ENCODE measurements around the gene PRR35. TPM values are rescaled to one million over a fixed set of nuclear protein-coding genes. Genes with fewer than 3 reads are reported as not detected.

The PRR35 gene
- total and polyA plus RNA-seq, 7 donors = not detected

DNA sequence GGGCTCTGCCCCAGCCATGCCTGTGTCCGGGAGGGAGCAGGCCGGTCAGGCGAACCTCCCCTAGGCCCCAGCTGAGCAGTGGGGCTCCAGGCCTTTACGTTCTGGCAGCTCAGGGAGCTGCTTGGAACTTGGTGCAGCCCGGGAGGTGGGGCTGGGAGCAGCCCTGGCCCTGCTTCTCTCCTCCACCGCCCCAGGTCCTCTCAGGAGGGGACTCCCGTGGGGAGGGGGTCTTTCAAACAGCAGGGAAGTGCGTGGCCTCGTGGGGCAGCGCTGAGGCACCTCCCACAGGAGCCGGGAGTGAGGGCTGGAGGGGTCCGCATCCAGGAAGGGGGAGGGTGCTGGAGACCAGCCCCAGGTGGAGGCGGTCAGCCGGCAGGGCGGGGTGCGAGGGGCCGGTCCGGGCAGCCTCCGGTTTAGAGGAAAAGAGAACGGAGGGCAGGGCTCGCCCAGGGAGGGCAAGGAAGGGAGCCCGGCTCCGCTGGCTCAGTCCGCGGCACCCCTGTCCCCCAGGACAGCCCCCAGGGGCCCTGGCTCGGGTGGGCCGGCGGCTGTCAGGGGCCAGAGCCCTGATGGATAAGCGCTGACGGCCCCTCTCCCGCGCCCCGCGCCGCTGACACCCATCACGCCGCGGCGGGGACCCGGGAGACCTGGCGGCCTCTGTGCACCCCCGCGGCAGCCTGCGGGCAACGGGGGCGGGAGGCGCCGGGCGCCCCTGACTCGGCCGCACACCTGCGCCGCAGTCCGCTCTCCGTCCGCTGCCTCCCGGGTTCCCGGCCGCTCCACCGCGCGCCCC is 587 bp upstream of the PRR35 start:
- no peak for DNase-seq
- peaks cover 0 to 14% (median 7%) of the 10 kb centered on the region in 4 donors for H3K4me1 ChIP-seq
- 5 to 15% methylated on average over 62 of the region's 62 CpGs for WGBS, 2 donors
- no peaks in the 10 kb centered on the region for H3K9me3 ChIP-seq
- no peak overlapping the region for H3K27ac ChIP-seq
- no peaks in the 10 kb centered on the region for H3K36me3 ChIP-seq
- H3K27me3 ChIP-seq = peaks cover 24 to 55% (median 42%) of the 10 kb centered on the region in 3 donors
- TF ChIP-seq POLR2AphosphoS5 (IDR thresholded peaks at IDR 0.05) = no peak
- no peak for TF ChIP-seq POLR2A (IDR thresholded peaks at IDR 0.05)
- no peak for TF ChIP-seq EP300 (IDR thresholded peaks at IDR 0.05)
- TF ChIP-seq, protein P1, sequence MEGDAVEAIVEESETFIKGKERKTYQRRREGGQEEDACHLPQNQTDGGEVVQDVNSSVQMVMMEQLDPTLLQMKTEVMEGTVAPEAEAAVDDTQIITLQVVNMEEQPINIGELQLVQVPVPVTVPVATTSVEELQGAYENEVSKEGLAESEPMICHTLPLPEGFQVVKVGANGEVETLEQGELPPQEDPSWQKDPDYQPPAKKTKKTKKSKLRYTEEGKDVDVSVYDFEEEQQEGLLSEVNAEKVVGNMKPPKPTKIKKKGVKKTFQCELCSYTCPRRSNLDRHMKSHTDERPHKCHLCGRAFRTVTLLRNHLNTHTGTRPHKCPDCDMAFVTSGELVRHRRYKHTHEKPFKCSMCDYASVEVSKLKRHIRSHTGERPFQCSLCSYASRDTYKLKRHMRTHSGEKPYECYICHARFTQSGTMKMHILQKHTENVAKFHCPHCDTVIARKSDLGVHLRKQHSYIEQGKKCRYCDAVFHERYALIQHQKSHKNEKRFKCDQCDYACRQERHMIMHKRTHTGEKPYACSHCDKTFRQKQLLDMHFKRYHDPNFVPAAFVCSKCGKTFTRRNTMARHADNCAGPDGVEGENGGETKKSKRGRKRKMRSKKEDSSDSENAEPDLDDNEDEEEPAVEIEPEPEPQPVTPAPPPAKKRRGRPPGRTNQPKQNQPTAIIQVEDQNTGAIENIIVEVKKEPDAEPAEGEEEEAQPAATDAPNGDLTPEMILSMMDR (IDR thresholded peaks at IDR 0.05) = no peak
- H3K4me3 ChIP-seq = no peak overlapping the region
- intact Hi-C loops (cut with DNase I) = no loop called here

GRCh38 chr16:560701-561412 is 663 bp downstream of the PRR35 start:
- no peak for TF ChIP-seq EP300 (IDR thresholded peaks at IDR 0.05)
- no peak for TF ChIP-seq POLR2A (IDR thresholded peaks at IDR 0.05)
- TF ChIP-seq, protein P1 (IDR thresholded peaks at IDR 0.05) = no peak
- no peak for TF ChIP-seq POLR2AphosphoS5 (IDR thresholded peaks at IDR 0.05)
- Histone ChIP-seq H3K4me1 (peaks cover 0 to 22% (median 14%) of the 10 kb centered on the region in 4 donors), H3K27ac (no peak overlapping the region), H3K36me3 (no peaks in the 10 kb centered on the region), H3K4me3 (no peak overlapping the region), H3K27me3 (peaks cover 24 to 57% (median 42%) of the 10 kb centered on the region in 3 donors), H3K9me3 (no peaks in the 10 kb centered on the region)
- DNase-seq = no peak
- intact Hi-C loops (cut with DNase I) = no loop called here
- WGBS, 2 donors = 8 to 22% methylated on average over 54 of the region's 54 CpGs

DNA sequence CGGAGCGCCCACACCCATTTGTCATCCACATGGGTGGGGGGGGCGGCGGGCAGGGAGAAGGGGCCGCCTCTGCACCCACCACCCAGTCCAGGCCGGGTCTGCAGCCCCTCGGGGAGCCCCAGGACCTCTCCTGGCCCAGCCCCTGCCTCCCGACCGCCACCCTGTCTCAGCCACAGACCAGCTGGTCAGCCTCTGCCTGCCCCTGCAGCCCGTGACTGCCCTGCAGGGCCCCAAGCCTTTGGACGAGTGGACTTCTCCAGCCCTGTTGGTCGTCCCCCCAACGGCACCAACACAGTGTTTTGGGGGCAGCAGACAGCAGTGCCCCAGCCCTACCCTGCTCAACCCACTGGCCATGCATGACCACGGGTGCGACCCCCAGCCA is 1.2 kb downstream of the PRR35 start:
- Histone ChIP-seq H3K4me3 (no peak overlapping the region), H3K9me3 (no peaks in the 10 kb centered on the region), H3K27me3 (peaks cover 24 to 57% (median 42%) of the 10 kb centered on the region in 3 donors), H3K36me3 (no peaks in the 10 kb centered on the region), H3K27ac (no peak overlapping the region), H3K4me1 (peaks cover 0 to 27% (median 19%) of the 10 kb centered on the region in 4 donors)
- DNase-seq = no peak
- TF ChIP-seq, protein P1 (IDR thresholded peaks at IDR 0.05) = no peak
- WGBS, 2 donors = 50 to 70% methylated on average over 15 of the region's 15 CpGs
- intact Hi-C loops (cut with DNase I) = no loop called here

DNA sequence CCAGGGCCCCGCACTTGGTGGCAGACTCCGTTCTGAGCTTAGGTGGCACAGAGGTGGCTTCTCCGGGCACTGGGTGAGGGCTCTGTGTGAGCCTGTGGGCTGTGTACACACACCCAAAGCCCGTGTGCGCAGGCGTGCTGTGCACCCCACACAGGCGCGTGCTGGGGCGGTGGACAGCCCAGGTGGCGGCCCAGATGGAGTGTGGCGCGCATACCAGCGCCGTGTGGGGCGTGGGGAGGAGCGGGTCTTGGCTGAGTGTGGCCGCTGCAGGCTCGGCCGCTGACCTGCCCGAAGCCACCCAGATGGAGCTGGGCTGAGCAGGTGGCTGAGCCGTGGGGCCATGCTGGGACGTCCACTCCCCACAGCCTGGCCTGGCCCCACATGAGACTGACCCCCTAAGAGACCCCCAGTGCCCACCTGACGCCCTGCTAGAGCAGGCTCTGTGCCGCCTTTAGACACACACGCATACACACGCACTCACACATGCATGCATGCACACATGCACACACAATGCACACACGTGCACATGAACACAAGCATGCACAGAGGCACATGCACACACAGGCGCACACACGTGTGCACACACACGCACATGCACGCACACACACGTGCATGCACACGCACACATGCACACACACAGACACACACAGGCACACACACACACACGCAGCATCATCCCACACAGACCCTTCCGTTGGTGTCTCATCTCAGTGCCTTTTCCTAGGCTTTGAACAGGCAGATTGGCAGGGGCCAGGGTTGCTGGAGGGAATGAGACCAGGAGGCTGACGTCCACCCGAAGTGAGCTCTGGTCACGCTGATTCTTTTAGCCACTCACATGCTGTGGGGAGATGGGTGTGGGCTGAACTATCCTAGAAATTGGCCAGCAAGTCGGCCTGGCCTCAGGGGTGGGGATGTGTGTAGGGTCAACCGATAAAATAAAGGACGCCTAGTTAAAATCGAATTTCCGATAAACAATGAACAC is 2.1 kb downstream of the PRR35 start:
- 75 to 89% methylated on average over 43 of the region's 43 CpGs for WGBS, 2 donors
- peaks cover 24 to 57% (median 42%) of the 10 kb centered on the region in 3 donors for H3K27me3 ChIP-seq
- no peaks in the 10 kb centered on the region for H3K9me3 ChIP-seq
- peaks cover 0 to 36% (median 28%) of the 10 kb centered on the region in 4 donors for H3K4me1 ChIP-seq
- no peak overlapping the region for H3K4me3 ChIP-seq
- no peak for DNase-seq
- H3K36me3 ChIP-seq = no peaks in the 10 kb centered on the region
- TF ChIP-seq POLR2AphosphoS5 (IDR thresholded peaks at IDR 0.05) = no peak
- TF ChIP-seq POLR2A (IDR thresholded peaks at IDR 0.05) = no peak
- TF ChIP-seq EP300 (IDR thresholded peaks at IDR 0.05) = no peak
- TF ChIP-seq, protein P1 (IDR thresholded peaks at IDR 0.05) = no peak
- intact Hi-C loops (cut with DNase I) = no loop called here
- H3K27ac ChIP-seq = no peak overlapping the region

Data from sigmoid colon (tissue), 7 donors.